H1 (cell line): Measurements from ENCODE around the gene SCN7A. TPM values are rescaled to one million over a fixed set of nuclear protein-coding genes. Genes with fewer than 3 reads are reported as not detected.

ENCODE experiments used
- CTCF ChIA-PET: fragments of 300-600 bp; sonication (Branson Sonifier 250); formaldehyde crosslinking; loops from one replicate; lab custom pipeline; 2021; ENCODE audit not compliant: partially characterized antibody; lab: Charles Lee
- POLR2A ChIA-PET: fragments of 300-600 bp; sonication (Branson Sonifier 250); formaldehyde crosslinking; loops from one replicate; lab custom pipeline; 2021; ENCODE audit warnings: inconsistent platforms; ENCODE audit not compliant: partially characterized antibody; lab: Charles Lee
- DNase-seq, 2 experiments: peaks; one replicate each; pipeline versions ENCODE4 v3.0.0 to v3.0.0-alpha.2; 2010 to 2022; ENCODE audit warnings: low spot score in 2 of 2, low read depth in 1 of 2, mixed read lengths in 1 of 2
- FAIRE-seq: peaks from 2 replicates; lab custom pipeline; 2011; peaks lifted over from hg19 to GRCh38; lab: Jason Lieb, UNC
- H2AFZ ChIP-seq: 2 replicates; pipeline ENCODE4 v1.8.1; 2012; ENCODE audit warnings: low read length, inconsistent platforms
- H2AK5ac ChIP-seq: 2 replicates; pipeline ENCODE4 v1.6.1; 2013; ENCODE audit warnings: low read depth, low read length
- H2BK120ac ChIP-seq: replicated peaks from 2 replicates; pipeline ENCODE3; 2013; ENCODE audit warnings: low read depth, low read length, inconsistent platforms
- H2BK12ac ChIP-seq: 2 replicates; pipeline ENCODE4 v1.6.1; 2013; ENCODE audit warnings: low read depth, low read length
- H2BK15ac ChIP-seq: 2 replicates; pipeline ENCODE4 v1.6.1; 2013; ENCODE audit warnings: low read length
- H2BK20ac ChIP-seq: 2 replicates; pipeline ENCODE4 v1.6.1; 2013; ENCODE audit warnings: low read length
- H2BK5ac ChIP-seq: 2 replicates; pipeline ENCODE4 v1.6.1; 2013; ENCODE audit warnings: low read depth, low read length
- H3K14ac ChIP-seq: 2 replicates; pipeline ENCODE4 v1.6.1; 2013; ENCODE audit warnings: inconsistent platforms; ENCODE audit not compliant: insufficient read length
- H3K18ac ChIP-seq: 2 replicates; pipeline ENCODE4 v1.6.1; 2013; ENCODE audit warnings: low read length; ENCODE audit errors: extremely low read depth
- H3K23ac ChIP-seq: 2 replicates; pipeline ENCODE4 v1.6.1; 2013; ENCODE audit warnings: inconsistent platforms; ENCODE audit not compliant: insufficient read length
- H3K23me2 ChIP-seq: 2 replicates; pipeline ENCODE4 v1.6.1; 2013; ENCODE audit warnings: low read depth, low read length
- H3K27ac ChIP-seq: 2 replicates; pipeline ENCODE4 v1.6.1; 2011; ENCODE audit warnings: low read depth, low read length, inconsistent platforms
- H3K27me3 ChIP-seq, 4 experiments: replicated peaks in 1 of 4; 1 replicate in 1 of 4; 2 replicates in 3 of 4; pipeline versions ENCODE4 v1.6.1 to v1.8.1; 2011 to 2013; ENCODE audit warnings: low read length in 3 of 4, mild to moderate bottlenecking in 3 of 4, inconsistent platforms in 2 of 4, mixed read lengths in 2 of 4, moderate library complexity in 1 of 4; ENCODE audit not compliant: control insufficient read depth in 3 of 4, insufficient read depth in 3 of 4; ENCODE audit errors: extremely low read depth in 1 of 4
- H3K36me3 ChIP-seq, 4 experiments: 2 replicates each; pipeline versions ENCODE4 v1.6.1 to v1.8.1; 2011 to 2013; ENCODE audit warnings: mild to moderate bottlenecking in 4 of 4, low read length in 3 of 4, moderate library complexity in 2 of 4, control low read depth in 1 of 4, inconsistent platforms in 1 of 4; ENCODE audit not compliant: insufficient read depth in 4 of 4, control insufficient read depth in 2 of 4
- H3K4ac ChIP-seq: replicated peaks from 2 replicates; pipeline ENCODE3; 2013; ENCODE audit warnings: low read length, low read depth, mixed read lengths, inconsistent platforms; ENCODE audit not compliant: insufficient read length
- H3K4me1 ChIP-seq, 4 experiments: replicated peaks in 1 of 4; 1 replicate in 1 of 4; 2 replicates in 3 of 4; pipeline versions ENCODE4 v1.6.1 to v1.8.1; 2011 to 2013; ENCODE audit warnings: low read length in 3 of 4, inconsistent platforms in 2 of 4, mixed read lengths in 1 of 4; ENCODE audit not compliant: insufficient read depth in 4 of 4, control insufficient read depth in 3 of 4
- H3K4me2 ChIP-seq, 2 experiments: 2 replicates each; pipeline versions ENCODE4 v1.6.1 to v1.8.1; 2011 to 2013; ENCODE audit warnings: low read depth in 2 of 2, low read length in 2 of 2, control low read depth in 1 of 2, inconsistent platforms in 1 of 2, mild to moderate bottlenecking in 1 of 2; ENCODE audit not compliant: insufficient read depth in 1 of 2
- H3K4me3 ChIP-seq, 4 experiments: fragments of 200-600, 300-600 bp in 1 of 4; sonication (generic), shearing (Covaris generic), sonication (Bioruptor Twin) in 1 of 4; 2 replicates each; pipeline versions ENCODE4 v1.5.1 to v1.8.1; 2011 to 2016; ENCODE audit warnings: low read length in 4 of 4, low read depth in 3 of 4, control low read depth in 2 of 4, inconsistent platforms in 2 of 4, mild to moderate bottlenecking in 2 of 4, mixed read lengths in 1 of 4, moderate library complexity in 1 of 4; ENCODE audit not compliant: insufficient read depth in 2 of 4; ENCODE audit errors: extremely low read depth in 1 of 4
- H3K56ac ChIP-seq: replicated peaks from 2 replicates; pipeline ENCODE3; 2013; ENCODE audit warnings: low read depth, mild to moderate bottlenecking, mixed read lengths, low read length, inconsistent platforms; ENCODE audit not compliant: insufficient read length
- H3K79me1 ChIP-seq: 2 replicates; pipeline ENCODE4 v1.6.1; 2013; ENCODE audit warnings: low read depth, low read length, control low read depth
- H3K79me2 ChIP-seq, 2 experiments: 2 replicates each; pipeline versions ENCODE4 v1.6.1 to v1.8.1; 2012 to 2013; ENCODE audit warnings: low read length in 2 of 2, mild to moderate bottlenecking in 2 of 2, inconsistent platforms in 1 of 2; ENCODE audit not compliant: insufficient read depth in 2 of 2, control insufficient read depth in 1 of 2
- H3K9ac ChIP-seq, 4 experiments: replicated peaks in 1 of 4; 1 replicate in 1 of 4; 2 replicates in 3 of 4; pipeline versions ENCODE4 v1.6.1 to v1.8.1; 2011 to 2013; ENCODE audit warnings: low read depth in 3 of 4, low read length in 3 of 4, control low read depth in 2 of 4, mild to moderate bottlenecking in 2 of 4, moderate library complexity in 2 of 4, inconsistent platforms in 1 of 4; ENCODE audit errors: extremely low read depth in 1 of 4
- H3K9me3 ChIP-seq, 2 experiments: 2 replicates each; pipeline versions ENCODE4 v1.6.1 to v1.8.1; 2012 to 2013; ENCODE audit warnings: mild to moderate bottlenecking in 2 of 2, moderate library complexity in 2 of 2, control low read depth in 1 of 2, inconsistent platforms in 1 of 2, low read depth in 1 of 2, low read length in 1 of 2, mixed read lengths in 1 of 2; ENCODE audit not compliant: insufficient read depth in 2 of 2
- H4K20me1 ChIP-seq, 2 experiments: replicated peaks in 1 of 2; 2 replicates each; pipeline versions ENCODE3 to v1.8.1; 2011 to 2013; ENCODE audit warnings: inconsistent platforms in 2 of 2, low read length in 2 of 2, mild to moderate bottlenecking in 1 of 2; ENCODE audit not compliant: insufficient read depth in 2 of 2, control insufficient read depth in 1 of 2
- H4K5ac ChIP-seq: 2 replicates; pipeline ENCODE4 v1.6.1; 2013; ENCODE audit warnings: low read length, low read depth, mixed read lengths, inconsistent platforms; ENCODE audit not compliant: insufficient read length
- H4K8ac ChIP-seq: 2 replicates; pipeline ENCODE4 v1.8.0; 2013; ENCODE audit warnings: mild to moderate bottlenecking, moderate library complexity, low read length, inconsistent platforms; ENCODE audit not compliant: insufficient read depth; ENCODE audit errors: extremely low read depth
- H4K91ac ChIP-seq: replicated peaks from 2 replicates; pipeline ENCODE3; 2013; ENCODE audit warnings: low read length, mixed read lengths, inconsistent platforms; ENCODE audit not compliant: insufficient read length
- BACH1 ChIP-seq: IDR thresholded peaks from 2 replicates; pipeline ENCODE4 v1.6.1; 2012; ENCODE audit warnings: low read length, improper control_type of control experiment
- CBX5 ChIP-seq: fragments of 300-800, 300-1000 bp; sonication (generic); IDR thresholded peaks from 2 replicates; pipeline ENCODE4 v1.7.1; 2016; ENCODE audit warnings: antibody characterized with exemption, low read length, low read depth
- FOSL1 ChIP-seq: IDR thresholded peaks from 2 replicates; pipeline ENCODE4 v1.6.1; 2011; ENCODE audit warnings: mild to moderate bottlenecking, low read depth, low read length, moderate library complexity; ENCODE audit not compliant: insufficient read depth
- GTF2F1 ChIP-seq: IDR thresholded peaks from 2 replicates; pipeline ENCODE4 v1.6.1; 2012; ENCODE audit warnings: low read depth, low read length, improper control_type of control experiment, borderline replicate concordance
- JUN ChIP-seq: IDR thresholded peaks from 2 replicates; pipeline ENCODE4 v1.6.1; 2011; ENCODE audit warnings: low read depth, mild to moderate bottlenecking, improper control_type of control experiment, low read length
- SIRT6 ChIP-seq: IDR thresholded peaks from one replicate; pipeline ENCODE4 v1.7.1; 2012; ENCODE audit warnings: low read length, inconsistent platforms
- SP2 ChIP-seq: IDR thresholded peaks from 2 replicates; pipeline ENCODE4 v1.6.1; 2012; ENCODE audit warnings: mild to moderate bottlenecking, low read length, inconsistent platforms
- WGBS, 2 experiments: shearing (Covaris generic) in 1 of 2; methylation state at CpG; one replicate each; pipeline versions ENCODE4 v1.1.6 to v1.1.7; 2013 to 2015; ENCODE audit warnings: low lambda C conversion rate in 2 of 2, mixed read lengths in 2 of 2, inconsistent platforms in 1 of 2, low coverage in 1 of 2, missing lambda C conversion rate in 1 of 2; ENCODE audit not compliant: insufficient replicate concordance in 2 of 2, insufficient coverage in 1 of 2, insufficient read length in 1 of 2; ENCODE audit errors: extremely low coverage in 1 of 2, missing lambda C conversion rate in 1 of 2; 5-methylcytosine and 5-hydroxymethylcytosine counted together
- polyA plus RNA-seq, 7 experiments: library from polyadenylated mRNA; depleted of rRNA in 3 of 7; stranded (reverse) in 5 of 7; unstranded in 2 of 7; fragments of >200 nt in 5 of 7; fragments of 200-250 nt in 2 of 7; gene quantifications; 1 replicate in 5 of 7; 2 replicates in 1 of 7; 4 replicates in 1 of 7; pipeline versions ENCODE4 v1.2.1 to v1.2.3, GENCODE V29; 2011 to 2013; ENCODE audit warnings: missing spikeins in 2 of 7, mixed read lengths in 2 of 7
- total RNA-seq: library from RNA; stranded (reverse); fragmentation: NEBNext Ultra II Directional; extraction: Animal tissue kit (Norgen Biotek cat#: 25700); gene quantifications from 2 replicates; pipeline ENCODE4 v1.2.1, GENCODE V29; 2021

SCN7A gene
- total and polyA plus RNA-seq, 2 of the 8 experiments (the other 6 are each of a cell fraction or from before 2014, with no cell fraction given) = 0.09 to 0.19 TPM

GRCh38 chr2:166357068-166357949, 136.7 kb downstream of the SCN7A start:
- 80% methylated on average over 7 of the region's 7 CpGs; no CpG with 5 or more reads in 1 of the 2 experiments for WGBS, 2 experiments
- Histone ChIP-seq H2BK15ac (no peak overlapping the region), H2AK5ac (no peak overlapping the region), H3K4ac (no peak overlapping the region), H3K4me2 (no peak overlapping the region), H4K8ac (no peak overlapping the region), H3K36me3 (no peaks in the 10 kb centered on the region), H3K27me3 (no peaks in the 10 kb centered on the region), H3K27ac (no peak overlapping the region), H3K18ac (no peak overlapping the region), H4K91ac (no peak overlapping the region), H2BK5ac (no peak overlapping the region), H2BK12ac (no peak overlapping the region), H4K20me1 (no peaks in the 10 kb centered on the region), H3K23ac (no peak overlapping the region), H3K9ac (no peak overlapping the region), H2AFZ (no peak overlapping the region), H3K14ac (no peak overlapping the region), H4K5ac (no peak overlapping the region), H3K23me2 (no peaks in the 10 kb centered on the region), H2BK120ac (no peak overlapping the region), H3K9me3 (no peaks in the 10 kb centered on the region), H2BK20ac (no peak overlapping the region), H3K56ac (no peak overlapping the region), H3K4me1 (no peaks in the 10 kb centered on the region), H3K79me2 (no peaks in the 10 kb centered on the region), H3K79me1 (no peaks in the 10 kb centered on the region), H3K4me3 (no peak overlapping the region)
- FAIRE-seq (no peak), DNase-seq (no peak)
- POLR2A ChIA-PET = no interaction called here
- TF ChIP-seq CBX5 = no peak
- TF ChIP-seq JUN = no peak
- no peak for TF ChIP-seq SIRT6
- no peak for TF ChIP-seq GTF2F1
- TF ChIP-seq BACH1 = peak; percentile 67
- no peak for TF ChIP-seq FOSL1
- TF ChIP-seq SP2 = no peak
- CTCF ChIA-PET = interaction anchor here (0.6 to 1.9 kb wide), 6 partner anchors 10 to 159 kb away, joined by 3 to 4 read pairs (median 3); no protein-coding TSS in a partner anchor
